GM19395 (cell line): ENCODE measurements around the gene TRIM10.
"Not testable (repeated sequence)": the region's sequence is repeated elsewhere in the genome, so short reads cannot be mapped to it uniquely, and the experiment has no call there.

Source experiments
- ATAC-seq: cut with Tn5 transposase; IDR thresholded peaks from one replicate; pipeline ENCODE4 v1.9.1; 2021; ENCODE audit warnings: mild to moderate bottlenecking, moderate library complexity; ENCODE audit not compliant: unreplicated experiment

The TRIM10 gene

DNA sequence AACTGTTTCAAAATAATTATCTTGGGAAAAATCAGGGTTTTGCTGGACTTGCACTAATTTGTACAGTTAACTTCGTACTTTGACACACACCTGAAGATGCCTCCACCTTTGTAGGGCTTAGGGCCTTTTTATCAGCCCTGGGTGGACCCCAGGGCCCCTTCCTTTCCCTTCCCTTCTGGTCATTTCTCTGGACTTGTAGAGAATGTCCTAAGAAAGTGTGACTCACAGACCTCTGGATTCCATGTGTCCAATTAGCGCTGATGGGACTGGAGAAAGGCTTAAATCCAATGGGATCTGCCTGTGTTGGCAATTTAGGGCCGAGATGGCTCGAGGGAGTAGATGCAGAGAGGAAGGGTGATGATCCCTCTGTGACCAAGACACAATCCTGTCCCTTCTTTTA lies 11.7 kb upstream of the TRIM10 start:
- ATAC-seq: no peak

DNA sequence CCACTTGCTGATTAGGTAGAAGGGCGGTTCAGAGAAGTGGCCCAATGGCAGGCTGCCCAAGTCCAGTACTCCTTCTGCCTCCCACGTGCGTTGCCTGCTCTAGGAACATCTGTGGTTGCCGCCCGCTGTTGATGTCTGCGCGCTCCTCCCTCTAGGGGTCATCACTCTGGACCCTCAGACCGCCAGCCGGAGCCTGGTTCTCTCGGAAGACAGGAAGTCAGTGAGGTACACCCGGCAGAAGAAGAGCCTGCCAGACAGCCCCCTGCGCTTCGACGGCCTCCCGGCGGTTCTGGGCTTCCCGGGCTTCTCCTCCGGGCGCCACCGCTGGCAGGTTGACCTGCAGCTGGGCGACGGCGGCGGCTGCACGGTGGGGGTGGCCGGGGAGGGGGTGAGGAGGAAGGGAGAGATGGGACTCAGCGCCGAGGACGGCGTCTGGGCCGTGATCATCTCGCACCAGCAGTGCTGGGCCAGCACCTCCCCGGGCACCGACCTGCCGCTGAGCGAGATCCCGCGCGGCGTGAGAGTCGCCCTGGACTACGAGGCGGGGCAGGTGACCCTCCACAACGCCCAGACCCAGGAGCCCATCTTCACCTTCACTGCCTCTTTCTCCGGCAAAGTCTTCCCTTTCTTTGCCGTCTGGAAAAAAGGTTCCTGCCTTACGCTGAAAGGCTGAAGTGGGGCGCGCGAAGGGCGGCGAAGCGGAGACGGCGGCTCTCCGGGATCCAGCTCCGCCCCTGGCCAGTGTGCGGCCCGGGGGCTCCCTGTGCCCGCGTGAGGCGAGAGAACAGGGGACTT lies 10.9 kb upstream of the TRIM10 start:
- ATAC-seq: no peak

DNA sequence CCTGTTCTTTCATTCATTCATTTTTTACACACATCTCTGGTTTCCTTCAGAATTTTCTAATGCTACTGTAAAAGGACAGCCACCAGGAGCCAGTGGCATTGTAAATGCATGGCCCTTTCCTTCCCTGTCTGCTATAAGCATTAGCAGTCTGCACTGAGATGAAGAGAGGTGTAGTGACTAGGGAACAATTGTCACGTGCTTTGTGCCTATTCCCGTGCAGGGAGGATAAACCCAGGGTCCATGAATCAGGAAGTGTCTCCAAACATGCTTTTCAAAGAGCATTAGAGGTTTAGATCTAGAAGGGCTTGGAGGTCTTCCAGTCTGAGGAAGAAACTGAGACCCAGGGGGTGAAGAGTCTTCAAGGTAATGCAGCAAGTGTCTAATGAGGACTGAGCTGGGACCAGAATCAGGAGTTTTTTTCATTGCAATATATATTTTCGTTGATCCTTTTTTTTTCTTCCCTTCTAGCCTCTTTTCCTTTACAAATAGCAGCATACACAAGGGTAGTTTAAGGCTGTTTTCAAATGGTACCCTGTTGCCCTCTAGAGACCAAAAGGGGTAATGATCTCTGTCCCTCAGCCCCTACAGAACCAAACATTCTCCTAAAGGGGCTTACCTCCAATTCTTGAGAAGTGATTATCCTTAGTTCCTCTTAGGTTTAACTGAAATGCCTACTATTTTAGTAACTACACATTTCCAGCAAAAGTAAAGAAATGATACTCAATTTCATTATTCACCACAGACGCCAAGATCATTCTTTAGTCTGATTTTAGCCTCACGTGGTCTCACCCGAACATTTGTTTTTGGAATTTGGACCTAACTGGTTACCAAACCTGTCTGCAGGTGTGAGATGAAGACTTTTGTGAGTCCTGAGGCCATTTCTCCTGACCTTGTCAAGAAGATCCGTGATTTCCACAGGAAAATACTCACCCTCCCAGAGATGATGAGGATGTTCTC lies 8.9 kb upstream of the TRIM10 start:
- ATAC-seq: no peak

DNA sequence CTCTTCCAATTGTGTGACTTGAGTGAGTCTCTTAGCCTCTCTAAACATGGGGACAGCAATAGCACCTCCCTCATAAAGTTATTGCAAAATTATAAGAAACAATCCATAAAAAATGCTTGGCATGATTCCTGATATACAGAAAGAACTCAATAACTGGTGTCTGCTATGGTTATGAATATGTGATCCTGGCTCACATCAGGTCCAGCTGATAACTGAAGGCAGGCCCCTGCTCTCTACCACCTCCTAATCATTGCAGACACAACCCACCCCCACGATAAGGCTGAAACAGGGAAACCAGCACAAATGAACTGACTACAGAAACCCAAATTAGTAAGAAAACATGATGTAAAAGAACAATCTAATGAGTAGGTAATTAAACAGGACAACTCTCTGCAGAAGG lies 7.7 kb upstream of the TRIM10 start:
- ATAC-seq: no peak

DNA sequence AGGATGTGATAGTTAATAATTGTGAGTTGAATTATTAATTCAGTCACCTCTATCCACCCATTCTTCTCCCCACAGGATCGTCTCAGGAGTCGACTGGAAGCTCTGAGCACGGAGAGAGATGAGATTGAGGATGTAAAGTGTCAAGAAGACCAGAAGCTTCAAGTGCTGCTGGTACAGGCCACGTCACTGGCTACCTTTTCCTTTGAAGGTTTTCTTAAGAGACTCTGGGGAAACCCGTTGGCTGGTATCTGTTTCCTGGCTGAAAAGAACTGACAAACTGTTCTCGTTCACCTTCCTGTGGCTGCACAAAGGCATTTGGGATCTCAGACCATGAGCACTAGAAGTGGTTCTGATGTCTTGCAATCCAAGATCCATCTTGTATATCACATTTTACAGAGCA lies 6.1 kb upstream of the TRIM10 start:
- ATAC-seq: no peak

DNA sequence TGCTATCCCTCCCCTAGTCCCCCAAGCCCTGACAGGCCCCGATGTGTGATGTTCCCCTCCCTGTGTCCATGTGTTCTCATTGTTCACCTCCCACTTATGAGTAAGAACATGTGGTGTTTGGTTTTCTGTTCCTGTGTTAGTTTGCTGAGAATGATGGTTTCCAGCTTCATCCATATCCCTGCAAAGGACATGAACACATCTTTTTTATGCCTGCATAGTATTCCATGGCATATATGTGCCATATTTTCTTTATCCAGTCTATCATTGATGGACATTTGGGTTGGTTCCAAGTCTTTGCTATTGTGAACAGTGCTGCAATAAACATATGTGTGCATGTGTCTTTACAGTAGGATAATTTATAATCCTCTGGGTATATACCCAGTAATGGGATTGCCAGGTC lies 4.2 kb upstream of the TRIM10 start:
- ATAC-seq: not testable (repeated sequence)

DNA sequence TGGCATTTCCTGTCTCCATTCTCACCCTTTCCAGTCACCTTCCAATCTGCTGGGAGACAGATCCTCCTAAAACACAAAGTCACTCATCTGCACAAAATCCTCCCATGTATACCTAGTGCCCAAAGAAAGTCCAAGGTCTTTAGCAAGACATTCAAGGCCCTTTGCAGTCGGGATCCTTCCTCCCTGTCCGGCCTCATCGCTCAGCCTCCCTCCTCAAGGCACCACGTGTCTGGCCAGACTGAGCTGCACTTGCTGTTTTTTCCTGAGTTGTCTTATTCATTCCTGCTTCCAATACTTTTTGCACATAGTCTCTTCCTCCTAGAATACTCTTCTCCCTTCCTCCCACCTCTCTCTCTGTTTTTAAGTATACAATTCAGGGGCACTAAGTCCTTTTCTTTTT lies 3.7 kb upstream of the TRIM10 start:
- ATAC-seq: no peak

DNA sequence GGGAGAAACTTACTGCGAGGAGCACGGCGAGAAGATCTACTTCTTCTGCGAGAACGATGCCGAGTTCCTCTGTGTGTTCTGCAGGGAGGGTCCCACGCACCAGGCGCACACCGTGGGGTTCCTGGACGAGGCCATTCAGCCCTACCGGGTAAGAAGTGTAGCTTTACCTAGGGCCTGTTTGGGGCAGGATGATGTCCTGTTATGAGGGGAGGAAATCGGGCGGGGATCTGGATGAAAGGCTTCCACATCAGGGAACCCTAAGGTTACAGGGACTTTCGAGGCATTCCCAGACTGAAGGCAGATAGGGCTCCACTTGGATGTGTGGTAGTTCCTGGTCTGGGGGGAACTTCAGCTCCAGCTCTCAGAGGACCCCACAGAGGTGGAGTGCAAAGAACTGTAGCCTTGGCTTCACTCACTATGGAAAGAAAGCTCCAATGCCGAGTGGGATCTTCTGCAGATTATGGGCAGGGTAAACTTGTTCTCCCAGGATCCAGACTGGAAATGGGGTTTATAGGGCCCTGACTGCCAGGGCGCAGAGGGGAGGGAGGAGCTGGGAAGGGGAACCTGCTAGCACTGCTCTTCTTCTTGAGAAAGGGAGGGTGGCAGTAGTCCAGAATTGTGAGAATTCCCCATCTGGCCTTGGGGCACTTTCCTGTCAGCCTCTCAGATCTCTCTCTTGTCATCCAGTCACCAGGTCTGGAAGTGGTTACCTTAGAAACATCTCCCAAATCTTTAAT lies 3.1 kb upstream of the TRIM10 start:
- no peak for ATAC-seq

DNA sequence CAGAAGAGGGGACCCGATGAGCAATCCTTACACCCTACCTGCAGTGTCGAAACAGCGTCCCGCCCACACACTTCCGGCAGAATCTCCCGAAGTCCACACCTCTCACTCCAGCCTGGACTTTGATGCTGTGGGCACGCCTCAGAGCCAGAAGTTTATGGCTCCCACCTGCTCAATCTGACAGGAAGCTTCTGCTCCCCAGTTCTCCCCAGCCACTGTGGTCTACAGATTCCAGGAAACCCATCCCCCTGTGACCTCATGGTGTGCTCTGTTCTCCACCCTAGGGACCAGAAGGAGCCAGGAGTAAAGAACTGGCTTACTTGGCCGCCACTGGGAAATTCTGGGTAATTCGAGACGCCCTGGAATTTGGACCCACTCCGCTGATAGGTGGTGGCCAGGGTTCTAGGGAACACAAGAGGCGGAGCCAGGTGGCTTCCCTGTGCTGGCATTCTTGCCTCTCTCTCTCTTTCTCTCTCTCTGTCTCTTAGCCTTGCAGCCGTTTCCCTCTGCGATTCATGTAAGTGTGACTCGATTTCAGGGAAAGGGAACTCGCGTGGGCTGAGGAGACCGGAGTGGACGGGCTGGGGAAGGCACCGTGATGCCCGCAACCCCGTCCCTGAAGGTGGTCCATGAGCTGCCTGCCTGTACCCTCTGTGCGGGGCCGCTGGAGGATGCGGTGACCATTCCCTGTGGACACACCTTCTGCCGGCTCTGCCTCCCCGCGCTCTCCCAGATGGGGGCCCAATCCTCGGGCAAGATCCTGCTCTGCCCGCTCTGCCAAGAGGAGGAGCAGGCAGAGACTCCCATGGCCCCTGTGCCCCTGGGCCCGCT lies 2.3 kb upstream of the TRIM10 start, which contains the start of gene TRIM15:
Gene TRIM15 (plus strand): TSS at position 457 of the 828 bp plus-strand sequence. CDS start 139 bp downstream, at position 596.
- ATAC-seq: no peak

DNA sequence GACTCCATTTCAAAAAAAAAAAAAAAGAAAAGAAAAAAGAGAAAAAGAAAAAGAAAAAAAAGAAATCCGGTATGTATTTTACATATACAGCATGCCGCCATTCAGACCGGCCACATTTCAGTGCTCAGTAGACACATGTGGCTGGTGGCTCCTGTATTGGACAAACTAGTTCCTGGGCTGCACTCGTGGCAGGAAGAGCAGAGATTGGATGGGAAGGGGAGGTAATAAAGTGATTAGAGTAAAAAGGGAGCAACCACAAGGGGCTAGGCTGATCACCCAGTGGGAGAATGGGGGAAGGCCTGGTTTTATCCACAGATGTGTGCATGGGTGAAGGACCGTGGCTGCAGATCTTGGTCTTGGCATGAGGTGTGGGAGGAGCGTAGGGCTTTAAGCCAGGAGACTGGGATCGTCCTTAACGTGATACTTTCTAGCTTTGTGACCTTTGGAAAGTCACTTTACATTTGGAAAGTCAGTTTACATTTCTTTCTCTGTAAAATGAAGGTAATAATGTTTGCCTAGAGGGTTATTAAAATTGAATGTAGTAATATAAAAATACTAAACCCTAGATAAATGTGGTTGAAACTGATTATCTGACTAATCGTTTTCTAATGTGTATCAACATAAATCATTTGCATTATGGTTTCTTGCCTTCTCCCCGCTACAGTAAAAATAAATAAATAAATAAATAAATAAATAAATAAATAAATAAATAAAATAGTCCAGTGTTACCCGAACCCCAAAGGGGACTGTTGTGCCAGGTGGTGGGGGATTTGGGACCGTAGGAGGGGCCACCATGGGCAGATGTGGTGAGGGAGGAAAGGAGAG lies 1.5 kb upstream of the TRIM10 start:
- ATAC-seq: no peak

DNA sequence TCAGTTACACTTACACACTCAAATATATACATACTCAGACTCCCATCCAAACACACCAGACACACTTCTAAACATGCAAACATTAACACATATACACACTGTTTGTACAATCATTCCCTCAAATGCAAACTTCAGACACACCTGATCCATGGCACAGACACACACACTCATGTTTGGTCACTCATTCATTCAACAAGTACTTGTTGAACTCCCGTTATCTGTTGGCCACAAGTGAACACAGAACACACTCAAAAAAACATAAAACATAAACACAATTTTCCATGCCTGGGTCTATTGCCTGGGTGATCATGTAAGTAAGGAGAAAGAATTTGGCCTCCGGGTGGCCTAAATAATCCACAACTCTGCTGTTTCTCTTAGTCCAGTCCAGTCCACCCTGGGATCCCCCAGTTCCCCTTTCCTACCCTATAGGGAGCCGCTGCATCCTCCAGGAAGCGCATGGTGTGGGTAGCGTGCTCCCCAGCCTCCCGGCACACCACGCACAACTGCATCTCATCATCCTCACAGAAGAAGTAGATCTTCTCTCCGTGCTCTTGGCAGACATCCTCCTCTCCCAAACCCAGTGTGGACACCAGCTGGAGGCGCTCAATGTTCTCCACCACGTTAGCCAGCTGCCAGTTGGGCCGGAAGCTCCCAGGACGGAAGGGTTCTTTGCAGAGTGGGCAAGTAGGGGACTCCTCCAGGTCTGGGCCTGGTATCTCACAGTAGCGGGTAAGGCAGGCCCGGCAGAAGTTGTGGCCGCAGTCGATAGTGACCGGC lies 815 bp downstream of the TRIM10 start:
- ATAC-seq: no peak

DNA sequence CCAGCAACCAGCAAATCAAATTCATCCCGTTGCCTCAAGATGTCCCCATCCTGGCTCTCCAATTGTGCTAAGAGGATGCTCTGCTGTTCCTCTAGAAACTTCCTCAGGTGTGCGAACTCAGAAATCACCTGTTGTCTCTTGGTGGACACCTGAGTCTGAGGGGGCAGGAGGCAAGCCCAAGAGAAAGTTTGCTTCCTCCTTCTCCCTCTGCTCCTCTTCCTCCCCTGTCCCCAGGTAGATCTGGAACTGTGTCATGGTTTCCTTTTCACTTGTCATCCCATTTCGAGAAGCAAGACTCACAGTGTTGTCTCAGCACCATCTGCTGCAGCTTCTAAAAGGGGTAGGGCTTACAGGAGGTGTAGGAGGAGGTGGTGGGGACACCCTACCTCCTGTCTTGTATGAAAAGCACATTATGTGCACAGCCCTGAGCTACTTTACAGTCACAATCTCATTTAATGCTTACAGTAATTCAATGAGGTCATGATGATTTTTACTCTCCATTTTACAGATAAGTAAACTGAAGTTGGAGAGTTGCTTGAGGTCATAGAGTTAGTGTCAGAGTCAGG lies 2.5 kb downstream of the TRIM10 start:
- no peak for ATAC-seq

DNA sequence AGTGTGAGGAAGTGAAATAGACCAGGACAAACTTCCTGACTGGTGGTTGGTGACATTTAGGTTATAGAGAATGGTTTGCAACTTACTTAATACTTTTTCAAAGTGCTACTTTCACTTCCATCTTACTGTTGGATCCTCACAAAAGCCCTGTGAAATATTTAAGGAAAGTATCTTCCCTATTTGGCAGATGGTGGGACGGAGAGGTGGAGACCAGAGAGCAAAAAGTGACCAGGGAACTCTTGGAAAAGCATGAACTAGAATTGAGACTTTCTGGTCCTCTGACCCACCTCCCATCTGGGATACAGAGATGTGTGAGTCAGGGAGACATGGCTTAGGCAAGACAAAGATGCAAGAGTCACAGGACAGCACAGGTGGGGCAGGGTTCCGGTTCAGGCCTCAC lies 3.0 kb downstream of the TRIM10 start:
- ATAC-seq: no peak

DNA sequence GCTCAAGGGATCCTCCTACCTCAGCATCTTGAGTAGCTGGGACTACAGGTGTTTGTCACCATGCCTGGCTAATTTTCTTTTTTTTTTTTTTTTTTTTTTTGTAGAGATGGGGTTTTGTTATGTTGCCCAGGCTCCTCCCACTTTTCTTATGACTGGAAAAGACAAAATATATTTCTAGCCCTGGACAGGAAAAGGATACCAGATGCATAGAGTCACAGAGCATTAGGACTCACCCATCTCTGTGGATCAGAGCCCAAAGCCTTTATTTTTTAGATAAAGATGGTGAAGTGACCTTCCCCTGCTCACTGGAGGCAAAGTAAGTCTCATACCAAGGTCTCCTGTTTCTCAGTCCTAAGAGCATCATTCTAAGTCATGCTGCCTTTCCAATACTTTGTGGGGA lies 3.4 kb downstream of the TRIM10 start:
- no peak for ATAC-seq

DNA sequence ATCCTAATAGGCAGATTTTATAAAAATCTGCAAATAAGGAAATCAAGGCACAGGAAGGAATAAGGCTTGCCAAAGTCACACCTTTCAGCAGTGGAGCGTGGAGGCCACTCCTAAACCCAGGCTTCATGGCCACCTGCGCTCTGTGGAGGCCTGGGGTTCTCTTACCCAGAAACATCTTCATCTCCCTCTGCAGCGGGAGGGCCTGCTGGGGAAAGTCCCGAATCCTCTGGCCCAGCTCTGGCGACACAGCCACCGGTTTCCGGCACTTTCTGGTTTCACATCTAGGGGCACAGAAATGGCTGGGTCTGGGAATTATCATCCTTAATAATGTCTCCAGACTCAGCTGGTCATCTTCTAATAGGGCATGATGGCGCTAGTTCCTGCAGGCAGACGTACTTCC lies 4.2 kb downstream of the TRIM10 start:
- no peak for ATAC-seq

DNA sequence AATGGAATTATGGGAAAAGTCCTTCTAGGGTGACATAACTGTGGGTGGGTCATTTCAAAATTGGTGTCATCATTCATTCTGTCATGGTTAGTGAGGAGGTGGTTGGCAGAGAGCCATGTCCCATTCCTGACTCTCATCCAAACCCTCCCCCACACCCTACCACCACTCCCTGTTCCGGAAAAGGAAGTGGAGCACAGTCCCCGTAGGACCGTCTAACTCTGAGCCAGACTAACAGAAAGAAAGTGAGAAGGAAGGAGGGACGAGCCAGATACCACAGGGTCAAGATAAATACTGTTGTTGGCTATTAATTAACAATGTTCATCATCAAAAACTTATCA lies 4.8 kb downstream of the TRIM10 start:
- ATAC-seq: no peak

DNA sequence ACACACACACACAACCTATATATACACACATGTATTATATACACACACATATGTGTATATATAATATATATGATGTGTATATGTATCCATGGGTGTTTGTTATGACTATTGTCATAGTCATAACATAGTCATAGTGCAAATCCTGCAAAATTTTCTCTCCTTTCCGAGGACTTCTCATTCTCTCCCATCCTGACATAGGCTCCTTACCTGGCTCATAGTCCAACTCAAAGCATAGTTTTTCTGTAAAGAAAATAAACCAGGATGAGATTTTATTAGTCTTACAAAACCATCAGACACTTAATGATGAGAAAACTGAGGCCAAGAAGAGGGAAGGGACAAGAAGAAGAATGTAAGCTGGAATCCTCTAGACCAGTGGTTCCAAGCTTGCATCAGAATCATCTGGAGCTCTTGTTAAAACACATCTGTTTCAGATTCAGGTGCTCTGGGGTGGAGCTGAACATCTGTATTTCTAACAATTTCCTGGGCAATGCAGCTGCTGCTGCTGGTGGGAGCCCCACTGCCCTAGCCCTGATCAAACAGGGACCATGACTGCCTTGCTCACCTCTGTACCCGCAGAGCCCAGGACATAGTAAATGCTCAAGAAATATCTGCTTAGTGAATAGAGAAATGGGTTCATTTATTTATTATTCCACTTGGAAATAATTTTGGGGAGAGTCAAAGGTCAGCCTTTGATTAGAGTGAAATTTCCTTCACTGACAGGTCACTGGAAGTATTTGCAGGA lies 5.3 kb downstream of the TRIM10 start:
- no peak for ATAC-seq
